ENCODE results near the gene PRDM8.
A peak's percentile ranks its signal among the peaks of the same experiment; 100 is the strongest.

PRDM8 gene

GRCh38 chr4:80202190-80202711, 4.9 kb downstream of the PRDM8 start:
- DNase-seq, result peak in 1 of 2 experiments; percentile 66

GRCh38 chr4:80202741-80203553, 5.6 kb downstream of the PRDM8 start:
- peak in 1 of 2 experiments; percentile 42 for DNase-seq

- DNase-seq, result no peak
Observed at GRCh38 chr4:80204433-80205011, 7.2 kb downstream of the PRDM8 start.

- DNase-seq, result no peak
Observed at GRCh38 chr4:80206111-80206510, 8.8 kb downstream of the PRDM8 start.

GRCh38 chr4:80206521-80207171, 9.3 kb downstream of the PRDM8 start:
- DNase-seq, result no peak

GRCh38 chr4:80207172-80207583, 9.9 kb downstream of the PRDM8 start:
- no peak for DNase-seq

- no peak for DNase-seq
Observed at GRCh38 chr4:80207664-80208063, 10.4 kb downstream of the PRDM8 start.

GRCh38 chr4:80208610-80209339, 11.5 kb downstream of the PRDM8 start:
- DNase-seq, result no peak

GRCh38 chr4:80209340-80209701, 12.0 kb downstream of the PRDM8 start:
- DNase-seq, result no peak

GRCh38 chr4:80210549-80210948, 13.2 kb downstream of the PRDM8 start:
- no peak for DNase-seq

- DNase-seq, result no peak
Observed at GRCh38 chr4:80213117-80213815, 16.0 kb downstream of the PRDM8 start.

- DNase-seq, result peak in 1 of 2 experiments; percentile 41
Observed at GRCh38 chr4:80215449-80216052, 18.2 kb downstream of the PRDM8 start.

GRCh38 chr4:80216100-80216761, 18.9 kb downstream of the PRDM8 start:
- no peak for DNase-seq

GRCh38 chr4:80219301-80220025, 22.2 kb downstream of the PRDM8 start:
- DNase-seq, result no peak

GRCh38 chr4:80220711-80221110, 23.4 kb downstream of the PRDM8 start:
- no peak for DNase-seq

- no peak for DNase-seq
Observed at GRCh38 chr4:80221161-80221560, 23.9 kb downstream of the PRDM8 start.

GRCh38 chr4:80225595-80225994, 28.3 kb downstream of the PRDM8 start:
- DNase-seq, result no peak

GRCh38 chr4:80226094-80226493, 28.8 kb downstream of the PRDM8 start:
- no peak for DNase-seq

- no peak for DNase-seq
Observed at GRCh38 chr4:80228460-80228859, 31.2 kb downstream of the PRDM8 start.

- DNase-seq, result no peak
Observed at GRCh38 chr4:80229128-80229527, 31.8 kb downstream of the PRDM8 start.

GRCh38 chr4:80229590-80229989, 32.3 kb downstream of the PRDM8 start:
- no peak for DNase-seq
